Activated CD8-positive, alpha-beta T cell treated with anti-CD3 and anti-CD28 coated beads, Interleukin-2, amount 10 ng/mL, durations not matched to agents 7 days and 5 days (primary cell): Measurements from ENCODE around the gene MTRF1. TPM values are rescaled to one million over a fixed set of nuclear protein-coding genes. Genes with fewer than 3 reads are reported as not detected.
"Not testable (repeated sequence)": the region's sequence is repeated elsewhere in the genome, so short reads cannot be mapped to it uniquely, and the experiment has no call there.

Experiments
- ATAC-seq: fragments of 150-1000 bp; cut with Tn5 transposase; one replicate; pipeline ENCODE4 v1.10.0; 2021; ENCODE audit warnings: moderate library complexity
- CTCF ChIA-PET: fragments of 350-600 bp; sonication (Branson Sonifier 250); formaldehyde crosslinking; loops from one replicate; lab custom pipeline; 2021; ENCODE audit warnings: antibody characterized with exemption; lab: Charles Lee
- POLR2A ChIA-PET: fragments of 350-600 bp; sonication (Branson Sonifier 250); formaldehyde crosslinking; loops from one replicate; lab custom pipeline; 2021; ENCODE audit warnings: antibody characterized with exemption; lab: Charles Lee
- DNase-seq: peaks from one replicate; pipeline ENCODE4 v3.0.0-alpha.2; 2020
- H3K27ac Mint-ChIP-seq: one replicate; pipeline ENCODE4 v1.8.0; 2021; ENCODE audit warnings: mild to moderate bottlenecking, mixed read lengths
- H3K27me3 Mint-ChIP-seq: one replicate; pipeline ENCODE4 v1.8.0; 2021; ENCODE audit warnings: low read depth, mixed read lengths
- H3K36me3 Mint-ChIP-seq: one replicate; pipeline ENCODE4 v1.8.0; 2021; ENCODE audit warnings: low read depth, mixed read lengths
- H3K4me1 Mint-ChIP-seq: one replicate; pipeline ENCODE4 v1.8.0; 2021; ENCODE audit warnings: low read depth, mixed read lengths
- H3K4me3 Mint-ChIP-seq: one replicate; pipeline ENCODE4 v1.8.0; 2021; ENCODE audit warnings: mild to moderate bottlenecking, mixed read lengths
- H3K9me3 Mint-ChIP-seq: one replicate; pipeline ENCODE4 v1.8.0; 2022; ENCODE audit warnings: mixed read lengths; ENCODE audit not compliant: insufficient read depth
- total RNA-seq, 2 experiments: library from RNA; stranded (reverse); gene quantifications; one replicate each; pipeline ENCODE4 v1.2.3, GENCODE V29; 2021

Gene MTRF1
- total RNA-seq, 2 experiments from 2014 or later, result 18.2 to 22.0 TPM

GRCh38 chr13:41193919-41194824 lies 69.2 kb downstream of the MTRF1 start, which contains the start of gene KBTBD7:
TSS of gene KBTBD7 (minus strand) at chr13:41194569. CDS start at chr13:41194257, 312 bp downstream.
- POLR2A ChIA-PET, result interaction anchor here (1.0 kb wide), 1 partner anchor 134 kb away, joined by 3 read pairs; no protein-coding TSS in a partner anchor
- ATAC-seq, result peak; percentile 98
- Mint-ChIP-seq H3K4me1 (peaks cover 36% of the 10 kb centered on the region), H3K27ac (peak within 1 kb of the TSS; percentile 95), H3K9me3 (peaks cover 7% of the 10 kb centered on the region), H3K27me3 (no peaks in the 10 kb centered on the region), H3K36me3 (peaks cover 39% of the 10 kb centered on the region), H3K4me3 (peak within 1 kb of the TSS; percentile 91)
- DNase-seq, result peak; percentile 95
- CTCF ChIA-PET, result interaction anchor here (0.6 to 1.0 kb wide), 2 partner anchors 61 to 220 kb away, joined by 3 to 4 read pairs; no protein-coding TSS in a partner anchor

GRCh38 chr13:41193469-41193868 lies 69.9 kb downstream of the MTRF1 start:
- DNase-seq (no peak), ATAC-seq (no peak)
- H3K4me1 Mint-ChIP-seq, result peaks cover 36% of the 10 kb centered on the region
- H3K9me3 Mint-ChIP-seq, result peaks cover 7% of the 10 kb centered on the region
- peaks cover 40% of the 10 kb centered on the region for H3K36me3 Mint-ChIP-seq
- peak overlapping the region; percentile 91 for H3K4me3 Mint-ChIP-seq
- H3K27ac Mint-ChIP-seq, result peak overlapping the region; percentile 95
- POLR2A ChIA-PET, result no interaction called here
- no peaks in the 10 kb centered on the region for H3K27me3 Mint-ChIP-seq
- CTCF ChIA-PET, result no interaction called here

- Mint-ChIP-seq H3K4me1 (peaks cover 20% of the 10 kb centered on the region), H3K36me3 (peaks cover 33% of the 10 kb centered on the region), H3K4me3 (no peak overlapping the region), H3K9me3 (peaks cover 7% of the 10 kb centered on the region), H3K27me3 (no peaks in the 10 kb centered on the region), H3K27ac (no peak overlapping the region)
- ChIA-PET CTCF (no interaction called here), POLR2A (no interaction called here)
- no peak for ATAC-seq
- DNase-seq, result no peak
These were observed 74.8 kb downstream of the MTRF1 start for GRCh38 chr13:41188584-41188983.

GRCh38 chr13:41186481-41186880 lies 76.9 kb downstream of the MTRF1 start:
- peaks cover 5% of the 10 kb centered on the region for H3K4me1 Mint-ChIP-seq
- ChIA-PET POLR2A (no interaction called here), CTCF (no interaction called here)
- DNase-seq (no peak), ATAC-seq (no peak)
- H3K4me3 Mint-ChIP-seq, result no peak overlapping the region
- H3K27ac Mint-ChIP-seq, result no peak overlapping the region
- no peaks in the 10 kb centered on the region for H3K27me3 Mint-ChIP-seq
- no peaks in the 10 kb centered on the region for H3K9me3 Mint-ChIP-seq
- peaks cover 17% of the 10 kb centered on the region for H3K36me3 Mint-ChIP-seq

GRCh38 chr13:41182231-41182630 lies 81.1 kb downstream of the MTRF1 start:
- ChIA-PET CTCF (interaction anchor here (1.1 kb wide), 1 partner anchor 15 kb away, joined by 3 read pairs; no protein-coding TSS in a partner anchor), POLR2A (no interaction called here)
- Mint-ChIP-seq H3K9me3 (no peaks in the 10 kb centered on the region), H3K36me3 (no peaks in the 10 kb centered on the region), H3K27me3 (no peaks in the 10 kb centered on the region), H3K27ac (no peak overlapping the region), H3K4me1 (no peaks in the 10 kb centered on the region), H3K4me3 (no peak overlapping the region)
- DNase-seq (no peak), ATAC-seq (no peak)

GRCh38 chr13:41179593-41180250 lies 83.7 kb downstream of the MTRF1 start:
- Mint-ChIP-seq H3K4me3 (no peak overlapping the region), H3K27ac (no peak overlapping the region), H3K36me3 (peaks cover 8% of the 10 kb centered on the region), H3K9me3 (peaks cover 12% of the 10 kb centered on the region), H3K27me3 (no peaks in the 10 kb centered on the region), H3K4me1 (no peaks in the 10 kb centered on the region)
- ChIA-PET POLR2A (no interaction called here), CTCF (no interaction called here)
- no peak for ATAC-seq
- DNase-seq, result no peak

GRCh38 chr13:41178040-41178439 lies 85.3 kb downstream of the MTRF1 start:
- Mint-ChIP-seq H3K27ac (no peak overlapping the region), H3K9me3 (peaks cover 19% of the 10 kb centered on the region), H3K27me3 (no peaks in the 10 kb centered on the region), H3K36me3 (peaks cover 8% of the 10 kb centered on the region), H3K4me3 (no peak overlapping the region), H3K4me1 (no peaks in the 10 kb centered on the region)
- no peak for DNase-seq
- CTCF ChIA-PET, result no interaction called here
- ATAC-seq, result no peak
- POLR2A ChIA-PET, result no interaction called here

- Mint-ChIP-seq H3K4me1 (no peaks in the 10 kb centered on the region), H3K27ac (no peak overlapping the region)
- CTCF ChIA-PET, result no interaction called here
These were observed 85.8 kb downstream of the MTRF1 start for GRCh38 chr13:41177616-41178015.

GRCh38 chr13:41175576-41175975 lies 87.8 kb downstream of the MTRF1 start:
- H3K4me1 Mint-ChIP-seq, H3K27ac Mint-ChIP-seq, H3K4me3 Mint-ChIP-seq, POLR2A ChIA-PET, CTCF ChIA-PET, H3K27me3 Mint-ChIP-seq, ATAC-seq, DNase-seq: not testable (repeated sequence)
- Mint-ChIP-seq H3K36me3 (peaks cover 10% of the 10 kb centered on the region), H3K9me3 (peaks cover 19% of the 10 kb centered on the region)

More at GRCh38 chr13:41177616-41178015, 85.8 kb downstream of the MTRF1 start:
- no peaks in the 10 kb centered on the region for H3K27me3 Mint-ChIP-seq
- DNase-seq (no peak), ATAC-seq (no peak)
- POLR2A ChIA-PET, result no interaction called here
- no peak overlapping the region for H3K4me3 Mint-ChIP-seq
- peaks cover 9% of the 10 kb centered on the region for H3K36me3 Mint-ChIP-seq
- H3K9me3 Mint-ChIP-seq, result peaks cover 19% of the 10 kb centered on the region

Other genes with a start within 250 kb of the MTRF1 start
- gene ELF1, start 244.3 kb downstream of the MTRF1 start, total RNA-seq, result 100 to 1,000 TPM; 106 to 107 TPM
- 10 to 100 TPM in 1 of 2 experiments, 1 to 10 TPM in 1; 9.7 to 10.4 TPM for gene WBP4, start 202.1 kb downstream of the MTRF1 start, total RNA-seq
- 1 to 10 TPM; 4.9 to 6.0 TPM for gene KBTBD6, start 130.8 kb downstream of the MTRF1 start, total RNA-seq
- gene KBTBD7, start 69.0 kb downstream of the MTRF1 start, total RNA-seq, result 1 to 10 TPM; 8.0 to 8.3 TPM
- gene NAA16, start 47.7 kb upstream of the MTRF1 start, total RNA-seq, result 10 to 100 TPM; 36.7 to 38.7 TPM
- gene RGCC, start 194.0 kb upstream of the MTRF1 start, total RNA-seq, result 10 to 100 TPM; 23.8 to 23.9 TPM